ENCODE measurements around the gene KCNIP4.

- TF ChIP-seq CTCF (IDR thresholded peaks at IDR 0.05) (no peak), POLR2A (IDR thresholded peaks at IDR 0.05) (no peak)
These were observed 481.0 kb downstream of the KCNIP4 start for GRCh38 chr4:21467551-21467950.
